Body of pancreas (tissue), 4 donors: Measurements from ENCODE around the gene ULK1.

Experiments
- POLR2A ChIP-seq, 3 donors: fragments of 450-650 bp; IDR thresholded peaks; one replicate each; pipeline ENCODE4 v1.6.1; 2016; ENCODE audit warnings: antibody characterized with exemption in 3 of 3, mild to moderate bottlenecking in 2 of 3
- TF ChIP-seq, protein P1 (sequence below), 7 experiments: fragments of 450-650 bp in 4 of 7; fragments of 200-600 bp in 3 of 7; sonication (generic) in 3 of 7; IDR thresholded peaks; one replicate each; pipeline ENCODE4 v1.5.1; 2016 to 2019; ENCODE audit warnings: antibody characterized with exemption in 7 of 7

DNA sequence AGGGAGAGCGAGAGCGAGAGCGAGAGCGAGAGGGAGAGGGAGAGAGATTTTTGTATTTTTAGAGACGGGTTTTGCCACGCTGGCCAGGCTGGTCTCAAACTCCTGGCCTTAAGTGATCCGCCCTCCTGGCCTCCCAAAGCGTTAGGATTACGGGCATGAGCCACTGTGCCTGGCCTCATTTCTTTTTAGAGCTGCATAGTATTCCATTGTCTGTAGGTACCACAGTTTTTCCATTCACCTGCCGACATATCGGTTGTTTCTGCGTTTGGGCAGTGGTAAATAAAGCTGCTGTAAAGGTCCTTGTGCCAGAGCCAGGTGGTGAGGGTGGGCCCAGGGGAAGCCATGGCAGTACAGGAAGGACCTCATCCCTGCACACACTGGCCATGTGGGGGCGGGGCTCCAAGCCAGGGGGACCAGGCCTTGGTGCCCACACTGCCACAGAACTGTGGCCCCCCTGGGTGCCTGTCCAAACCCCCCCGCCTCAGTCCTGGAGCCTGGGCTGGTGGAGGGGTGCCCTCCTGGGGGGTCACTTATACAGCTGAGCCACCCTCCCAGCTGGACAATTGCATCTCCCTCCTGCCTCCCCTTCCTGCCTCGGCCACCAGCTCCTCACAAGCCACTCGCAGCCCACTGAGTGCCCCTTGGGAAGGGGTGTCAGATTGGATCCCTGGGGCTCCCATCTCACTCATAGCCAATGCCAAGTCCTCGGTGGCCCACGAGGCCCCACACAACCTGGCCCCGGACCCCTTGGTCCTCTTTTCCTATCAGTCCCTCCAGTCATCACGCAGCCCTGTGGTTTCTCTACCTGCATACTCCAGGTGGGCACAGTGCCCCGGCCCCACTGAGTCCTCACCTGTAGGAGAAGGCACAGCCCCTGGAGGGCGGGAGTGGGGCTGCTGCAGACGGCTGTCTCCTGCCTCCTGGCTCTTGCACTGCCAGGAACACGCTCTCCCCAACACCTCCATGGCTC is 33.0 kb downstream of the ULK1 start:
- TF ChIP-seq, protein P1, sequence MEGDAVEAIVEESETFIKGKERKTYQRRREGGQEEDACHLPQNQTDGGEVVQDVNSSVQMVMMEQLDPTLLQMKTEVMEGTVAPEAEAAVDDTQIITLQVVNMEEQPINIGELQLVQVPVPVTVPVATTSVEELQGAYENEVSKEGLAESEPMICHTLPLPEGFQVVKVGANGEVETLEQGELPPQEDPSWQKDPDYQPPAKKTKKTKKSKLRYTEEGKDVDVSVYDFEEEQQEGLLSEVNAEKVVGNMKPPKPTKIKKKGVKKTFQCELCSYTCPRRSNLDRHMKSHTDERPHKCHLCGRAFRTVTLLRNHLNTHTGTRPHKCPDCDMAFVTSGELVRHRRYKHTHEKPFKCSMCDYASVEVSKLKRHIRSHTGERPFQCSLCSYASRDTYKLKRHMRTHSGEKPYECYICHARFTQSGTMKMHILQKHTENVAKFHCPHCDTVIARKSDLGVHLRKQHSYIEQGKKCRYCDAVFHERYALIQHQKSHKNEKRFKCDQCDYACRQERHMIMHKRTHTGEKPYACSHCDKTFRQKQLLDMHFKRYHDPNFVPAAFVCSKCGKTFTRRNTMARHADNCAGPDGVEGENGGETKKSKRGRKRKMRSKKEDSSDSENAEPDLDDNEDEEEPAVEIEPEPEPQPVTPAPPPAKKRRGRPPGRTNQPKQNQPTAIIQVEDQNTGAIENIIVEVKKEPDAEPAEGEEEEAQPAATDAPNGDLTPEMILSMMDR (IDR thresholded peaks at IDR 0.05) = no peak
- TF ChIP-seq POLR2A (IDR thresholded peaks at IDR 0.05) = no peak
